ENCODE results near the gene KCNMB1.
"Not testable (repeated sequence)": the region's sequence is repeated elsewhere in the genome, so short reads cannot be mapped to it uniquely, and the experiment has no call there.

Gene KCNMB1

DNA sequence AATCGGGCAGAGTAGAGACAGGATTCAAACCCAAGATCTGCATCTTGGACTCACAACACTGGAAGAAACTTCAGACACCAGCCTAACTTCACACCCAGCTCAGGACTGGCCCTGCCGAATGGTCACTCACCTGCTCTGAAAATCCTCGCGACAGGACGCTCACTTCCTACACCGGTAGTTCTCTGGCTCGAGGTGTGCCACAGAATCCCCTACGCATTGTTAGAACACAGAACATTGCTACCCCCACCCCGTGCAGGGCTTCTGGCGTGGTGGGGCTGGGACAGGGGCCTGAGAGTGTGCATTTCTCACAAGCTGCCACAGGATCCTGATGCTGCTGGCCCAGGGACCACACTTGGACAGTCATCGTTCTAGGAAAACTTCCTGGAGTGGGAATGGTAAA is 12.1 kb downstream of the KCNMB1 start:
- no peak for DNase-seq (ENCODE audit: low read depth in 1 of 2, low spot score in 1 of 2)

DNA sequence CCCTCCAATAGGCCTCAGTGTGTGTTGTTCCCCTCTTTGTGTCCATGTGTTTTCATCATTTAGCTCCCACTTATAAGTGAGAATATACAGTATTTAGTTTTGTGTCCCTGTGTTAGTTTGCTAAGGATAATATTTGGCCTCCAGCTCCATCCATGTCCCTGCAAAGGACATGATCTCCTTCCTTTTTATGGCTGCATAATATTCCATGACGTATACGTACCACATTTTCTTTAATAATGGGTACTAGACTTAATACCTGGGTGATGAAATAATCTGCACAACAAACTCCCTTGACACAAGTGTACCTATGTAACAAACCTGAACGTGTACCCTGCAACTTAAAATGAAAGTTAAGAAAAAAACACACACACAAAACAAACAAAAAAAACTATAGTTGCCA is 12.6 kb downstream of the KCNMB1 start:
- DNase-seq (ENCODE audit: low read depth in 1 of 2, low spot score in 1 of 2): not testable (repeated sequence)

DNA sequence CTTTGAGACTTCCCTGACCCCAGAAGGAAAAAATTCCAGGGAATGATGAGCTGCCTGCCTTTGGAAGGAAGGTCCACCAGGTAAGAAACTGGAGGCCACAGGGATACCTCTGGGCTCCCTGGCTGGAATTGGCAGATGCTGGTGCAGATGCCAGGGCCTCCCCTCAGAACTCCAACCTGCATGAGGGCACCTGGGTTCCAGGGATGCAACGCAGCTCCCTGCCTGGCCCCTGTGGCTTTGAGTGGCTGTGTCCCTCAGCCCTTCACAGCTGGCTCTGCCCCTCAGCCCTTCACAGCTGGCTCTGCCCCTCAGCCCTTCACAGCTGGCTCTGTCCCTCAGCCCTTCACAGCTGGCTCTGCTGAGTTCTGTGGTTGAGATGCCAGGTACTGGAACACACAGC is 13.9 kb downstream of the KCNMB1 start:
- DNase-seq (ENCODE audit: low read depth in 1 of 2, low spot score in 1 of 2): no peak

GRCh38 chr5:170372971-170373370 is 16.2 kb downstream of the KCNMB1 start:
- no peak for DNase-seq (ENCODE audit: low read depth in 1 of 2, low spot score in 1 of 2)

DNA sequence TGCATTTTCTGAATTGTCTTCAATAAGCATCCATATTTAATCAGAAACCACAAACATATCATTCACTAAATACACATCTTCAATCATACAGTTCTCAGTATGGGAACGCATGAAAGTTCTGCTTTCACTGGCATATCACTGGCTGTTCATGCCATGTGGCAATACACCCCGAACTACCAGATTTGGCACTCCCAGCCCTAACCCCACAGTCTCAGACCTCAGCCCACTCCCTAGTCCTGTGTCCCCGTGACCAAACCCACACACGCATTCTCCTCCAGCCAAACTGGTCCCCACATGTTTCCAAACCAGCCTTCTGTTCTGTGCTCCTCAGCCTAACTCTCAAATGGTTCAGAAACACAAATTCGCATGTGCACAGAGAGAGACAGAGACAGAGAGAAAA is 20.6 kb downstream of the KCNMB1 start:
- no peak for DNase-seq (ENCODE audit: low read depth in 1 of 2, low spot score in 1 of 2)

DNA sequence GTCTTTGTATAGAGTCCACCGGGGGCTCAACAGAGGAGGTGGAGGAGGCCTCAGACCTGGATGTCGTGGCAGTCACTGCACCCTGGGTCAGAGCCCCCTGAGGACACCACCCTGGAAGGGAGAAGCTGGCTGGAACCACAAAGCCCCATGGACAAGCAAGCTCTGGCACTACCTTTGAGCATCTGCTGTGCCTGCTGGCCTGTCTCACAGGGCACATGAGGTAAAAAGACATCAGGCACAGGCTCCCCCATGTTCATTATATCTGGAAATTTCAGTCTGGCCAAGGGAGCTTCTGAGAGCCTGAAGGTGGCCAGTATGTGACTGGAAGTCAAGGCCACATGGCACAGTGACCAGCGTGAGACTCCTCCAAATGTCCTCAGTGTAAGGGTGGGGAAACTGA is 22.9 kb downstream of the KCNMB1 start:
- DNase-seq (ENCODE audit: low read depth in 1 of 2, low spot score in 1 of 2): no peak

DNA sequence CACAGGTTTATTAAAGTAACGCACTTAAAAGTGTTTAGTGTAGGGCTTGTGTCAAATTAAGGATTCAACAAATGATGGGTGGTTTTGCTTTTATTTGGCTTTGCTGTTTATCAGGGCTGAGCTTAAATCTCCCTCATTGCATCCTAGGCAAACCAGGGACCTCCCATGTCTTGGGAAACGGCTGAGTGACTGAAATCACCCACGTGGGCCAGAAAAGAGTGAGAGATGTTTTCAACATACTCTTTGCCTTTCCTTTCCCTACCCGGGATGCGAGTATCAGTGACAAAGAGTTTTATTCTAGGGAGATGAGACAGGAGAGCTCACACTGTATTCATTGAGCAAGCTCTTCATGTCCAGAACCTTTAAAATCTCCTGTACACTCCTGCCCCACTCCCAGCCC is 23.3 kb downstream of the KCNMB1 start:
- no peak for DNase-seq (ENCODE audit: low read depth in 1 of 2, low spot score in 1 of 2)

GRCh38 chr5:170365011-170365410 is 24.2 kb downstream of the KCNMB1 start:
- no peak for DNase-seq (ENCODE audit: low read depth in 1 of 2, low spot score in 1 of 2)

DNA sequence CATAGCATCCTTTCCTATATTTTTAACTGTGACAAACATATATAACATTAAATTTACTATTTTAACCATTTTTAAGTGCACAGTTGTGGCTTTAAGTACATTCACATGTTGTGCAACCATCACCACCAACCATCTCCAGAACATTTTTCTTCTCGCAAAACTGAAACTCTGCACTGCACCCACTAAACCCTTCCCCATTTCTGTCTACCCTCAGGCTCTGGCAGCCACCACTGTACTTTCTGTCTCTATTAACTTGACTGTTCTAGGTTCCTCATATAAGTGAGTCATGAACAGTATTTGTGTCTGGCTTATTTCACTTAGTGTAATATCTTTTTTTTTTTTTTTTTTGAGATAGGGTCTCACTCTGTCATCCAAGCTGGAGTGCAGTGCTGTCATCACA is 25.5 kb downstream of the KCNMB1 start:
- DNase-seq (ENCODE audit: low read depth in 1 of 2, low spot score in 1 of 2): no peak

GRCh38 chr5:170362656-170363055 is 26.5 kb downstream of the KCNMB1 start:
- no peak for DNase-seq (ENCODE audit: low read depth in 1 of 2, low spot score in 1 of 2)

- DNase-seq (ENCODE audit: low read depth in 1 of 2, low spot score in 1 of 2): no peak
These were observed 27.1 kb downstream of the KCNMB1 start for GRCh38 chr5:170362102-170362501.

DNA sequence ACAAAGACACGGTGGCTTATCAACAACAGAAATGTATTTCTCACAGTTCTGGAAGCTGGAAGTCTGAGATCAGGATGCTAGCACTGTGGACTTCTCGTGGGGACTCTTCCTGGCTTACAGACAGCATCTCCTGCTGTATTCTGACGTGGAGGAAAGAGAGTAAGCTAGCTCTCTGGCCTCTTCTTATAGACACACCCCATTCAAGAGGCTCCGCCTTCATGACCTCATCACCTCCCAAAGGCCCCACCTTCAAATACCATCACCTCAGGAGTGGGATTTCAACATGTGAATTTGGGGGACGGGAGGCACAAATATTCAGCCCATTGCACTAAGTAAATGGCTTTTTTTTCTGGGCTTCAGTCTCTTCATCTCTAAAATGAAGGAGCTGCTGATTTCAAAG is 27.6 kb downstream of the KCNMB1 start:
- DNase-seq (ENCODE audit: low read depth in 1 of 2, low spot score in 1 of 2): no peak

- no peak for DNase-seq (ENCODE audit: low read depth in 1 of 2, low spot score in 1 of 2)
These were observed 28.1 kb downstream of the KCNMB1 start for GRCh38 chr5:170361116-170361515.

DNA sequence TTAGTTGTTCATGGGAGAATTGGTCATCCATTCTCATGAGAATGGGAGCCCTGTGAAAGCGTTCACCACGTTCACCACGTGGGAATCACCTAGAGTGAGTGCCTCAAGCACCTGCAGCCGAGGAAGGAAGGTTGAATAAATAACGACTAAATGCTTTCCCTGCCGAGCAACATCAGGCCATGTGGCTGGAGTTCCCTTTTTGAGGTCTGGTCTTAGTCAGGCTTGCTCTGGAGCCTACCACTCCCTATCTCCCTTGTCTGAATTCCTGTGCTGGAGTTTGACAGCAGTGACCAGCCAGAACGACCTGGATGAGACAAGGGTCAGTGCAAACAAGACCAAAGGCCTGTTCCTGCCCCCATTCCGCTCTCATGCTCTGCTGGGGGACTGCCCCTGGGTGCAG is 28.5 kb downstream of the KCNMB1 start:
- DNase-seq (ENCODE audit: low read depth in 1 of 2, low spot score in 1 of 2): no peak

- no peak for DNase-seq (ENCODE audit: low read depth in 1 of 2, low spot score in 1 of 2)
These were observed 31.2 kb downstream of the KCNMB1 start for GRCh38 chr5:170357955-170358444.

GRCh38 chr5:170355601-170356098 is 33.5 kb downstream of the KCNMB1 start:
- DNase-seq (ENCODE audit: low read depth in 1 of 2, low spot score in 1 of 2): no peak

DNA sequence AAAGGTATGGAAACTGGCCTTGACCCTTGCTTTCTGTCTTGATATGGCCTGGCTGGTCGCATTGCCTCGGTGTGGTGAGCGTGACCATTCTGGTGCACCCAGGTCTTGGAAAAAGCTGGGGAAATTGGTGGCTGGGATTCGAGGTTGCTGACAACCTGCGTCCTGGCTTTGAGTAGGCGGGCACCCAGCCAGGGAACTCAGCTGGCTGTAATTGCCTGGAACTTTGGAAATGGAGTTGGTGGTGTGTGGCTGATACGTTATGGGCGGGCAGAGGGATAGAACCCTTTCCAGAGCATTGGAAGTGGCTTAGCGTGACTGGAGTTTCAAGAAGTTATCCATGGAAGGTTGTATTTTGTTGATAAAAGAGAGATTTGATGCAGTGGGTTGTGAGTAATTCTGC is 35.2 kb downstream of the KCNMB1 start:
- DNase-seq (ENCODE audit: low read depth in 1 of 2, low spot score in 1 of 2): no peak

DNA sequence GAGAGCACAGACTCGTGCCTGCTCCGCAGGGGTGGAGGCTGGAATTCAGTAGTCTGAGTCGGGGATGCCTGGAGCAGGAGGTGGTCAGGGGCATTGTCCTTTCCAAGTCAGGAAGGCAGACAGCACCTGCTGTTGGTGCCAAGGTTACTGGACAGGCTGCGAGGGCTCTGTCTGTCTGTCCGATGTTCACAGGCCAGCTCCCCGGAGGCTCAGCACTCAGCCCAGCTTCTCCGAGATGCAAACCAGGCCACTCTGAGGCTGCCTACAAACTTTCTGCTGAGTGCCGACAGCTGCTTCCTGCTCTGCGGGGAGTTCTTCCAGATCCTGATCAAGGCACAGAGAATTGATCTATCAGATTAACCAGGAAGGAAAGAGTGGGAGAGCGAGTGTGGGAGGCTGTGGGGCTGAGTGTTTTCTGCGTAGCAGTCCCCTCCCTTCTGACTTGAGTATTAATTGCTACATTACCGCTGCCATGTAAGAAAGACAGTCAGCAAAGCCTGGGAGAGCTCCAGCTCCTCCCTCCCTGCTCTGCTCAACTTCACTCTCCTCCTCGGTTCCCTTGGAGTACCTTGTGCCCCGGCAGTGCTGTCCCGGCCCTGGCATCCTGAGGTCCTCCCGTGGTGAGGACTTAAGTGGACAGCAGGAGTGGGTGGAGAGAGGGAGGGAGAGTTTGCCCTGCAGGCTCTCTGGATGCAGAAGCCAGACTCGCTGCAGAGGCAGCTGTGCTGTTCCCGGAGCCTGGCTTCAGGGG is 36.0 kb downstream of the KCNMB1 start:
- DNase-seq (ENCODE audit: low read depth in 1 of 2, low spot score in 1 of 2): no peak

GRCh38 chr5:170348137-170348633 is 41.0 kb downstream of the KCNMB1 start:
- DNase-seq (ENCODE audit: low read depth in 1 of 2, low spot score in 1 of 2): no peak

DNA sequence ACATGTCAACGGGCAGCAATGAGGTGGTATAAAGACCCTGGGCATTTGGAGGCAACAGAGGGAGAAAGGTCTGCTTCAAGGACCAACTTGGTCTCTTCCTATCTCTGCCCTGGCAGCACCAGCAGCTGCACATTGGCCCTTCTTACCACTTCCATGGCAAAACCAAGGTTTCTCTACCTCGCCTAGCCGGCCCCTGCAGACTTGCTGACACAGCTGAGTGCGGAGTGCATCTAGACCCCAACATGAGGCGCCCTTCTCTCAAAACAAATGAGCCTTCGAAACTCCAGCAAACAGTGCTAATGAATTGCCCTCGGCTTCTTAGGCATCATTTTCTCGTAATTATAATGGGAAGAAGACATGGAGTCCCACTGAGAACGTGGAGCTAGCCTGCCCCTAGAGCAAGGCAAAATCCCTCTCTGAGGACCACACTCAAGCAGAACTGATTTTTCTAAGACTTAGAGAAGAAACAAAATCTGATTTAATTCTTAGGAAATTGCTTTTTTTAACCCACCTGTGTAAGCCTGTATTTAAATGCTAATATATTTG is 42.1 kb downstream of the KCNMB1 start:
- DNase-seq (ENCODE audit: low read depth in 1 of 2, low spot score in 1 of 2): no peak

- DNase-seq (ENCODE audit: low read depth in 1 of 2, low spot score in 1 of 2): no peak
These were observed 43.2 kb downstream of the KCNMB1 start for GRCh38 chr5:170345971-170346370.

DNA sequence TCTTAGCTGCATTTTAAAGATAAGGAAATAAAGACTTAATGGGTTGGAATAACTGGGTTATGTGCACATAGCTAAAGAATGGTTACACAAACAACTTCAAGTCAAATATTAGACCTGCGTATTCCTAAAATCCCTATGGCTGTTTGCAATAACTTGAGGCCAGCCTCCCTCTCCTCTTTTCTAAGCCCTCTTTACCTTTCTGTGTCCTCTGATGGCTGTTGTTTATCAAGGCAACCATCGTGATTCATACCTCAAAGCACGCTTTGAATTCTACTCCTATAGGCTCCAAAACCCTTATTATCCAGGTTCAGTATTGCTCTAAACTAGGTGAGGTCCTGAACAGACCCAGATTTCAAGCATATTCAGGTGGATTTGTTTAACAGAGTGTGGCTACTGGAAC is 46.0 kb downstream of the KCNMB1 start:
- no peak for DNase-seq (ENCODE audit: low read depth in 1 of 2, low spot score in 1 of 2)

Data from activated T-helper 1 cell treated with anti-CD3 and anti-CD28 coated beads, Interleukin-2, amount 50 U/mL, for 16 hours (primary cell).